K562 (cell line): ENCODE data around the gene ARID5B. TPM values are rescaled to one million over a fixed set of nuclear protein-coding genes. Genes with fewer than 3 reads are reported as not detected.

Source experiments
- ATAC-seq: fragments of 200-7000 bp; cut with Tn5 transposase; 3 replicates; pipeline ENCODE4 v1.9.1; 2020; ENCODE audit warnings: moderate library complexity
- BruUV-seq: library from RNA; stranded (reverse); fragments of 400-500 nt; replicated peaks from 2 replicates; lab custom pipeline; 2021; lab: Mats Ljungman, UMichigan
- CTCF ChIA-PET: fragments of 300-600 bp; formaldehyde crosslinking; extraction: SDS; loops from one replicate; lab custom pipeline; 2021; ENCODE audit warnings: low intra/inter-chr PET ratio; lab: Yijun Ruan, JAX
- POLR2A ChIA-PET: fragments of 300-600, 350-650 bp; sonication (Branson Sonifier 250); formaldehyde crosslinking; extraction: SDS; loops from one replicate; lab custom pipeline; 2021; ENCODE audit warnings: antibody characterized with exemption, inconsistent platforms; lab: Yijun Ruan, JAX
- DNase-seq, 4 experiments: peaks; one replicate each; pipeline versions ENCODE4 v3.0.0 to v3.0.0-alpha.2; 2011 to 2018; ENCODE audit warnings: low spot score in 3 of 4, mixed read lengths in 3 of 4; ENCODE audit errors: extremely low read depth in 1 of 4
- FAIRE-seq: peaks from 2 replicates; lab custom pipeline; 2011; peaks lifted over from hg19 to GRCh38; lab: Jason Lieb, UNC
- H2AFZ ChIP-seq: 2 replicates; pipeline ENCODE4 v1.6.0; 2011; ENCODE audit warnings: low read depth, low read length, control low read depth, inconsistent platforms
- H3K27ac ChIP-seq: fragments of 200-600 bp; 3 replicates; pipeline ENCODE4 v1.8.0; 2011; ENCODE audit warnings: low read depth, mild to moderate bottlenecking, control low read depth, inconsistent platforms, low read length, moderate library complexity, mixed read lengths; ENCODE audit errors: extremely low read depth
- H3K27me3 ChIP-seq, 2 experiments: fragments of 300-600 bp in 1 of 2; 2 replicates in 1 of 2; 3 replicates in 1 of 2; pipeline versions ENCODE4 v1.6.0 to v1.8.0; 2011; ENCODE audit warnings: inconsistent platforms in 2 of 2, low read length in 2 of 2, mild to moderate bottlenecking in 1 of 2, mixed read lengths in 1 of 2, moderate library complexity in 1 of 2; ENCODE audit not compliant: control insufficient read depth in 2 of 2, insufficient read depth in 2 of 2
- H3K36me3 ChIP-seq: fragments of 300-600 bp; 3 replicates; pipeline ENCODE4 v1.8.0; 2011; ENCODE audit warnings: mild to moderate bottlenecking, low read length, inconsistent platforms; ENCODE audit not compliant: control insufficient read depth, insufficient read depth
- H3K4me1 ChIP-seq, 2 experiments: fragments of 200-600 bp in 1 of 2; replicated peaks in 1 of 2; 2 replicates in 1 of 2; 3 replicates in 1 of 2; pipeline versions ENCODE4 v1.5.1 to v1.8.0; 2011; ENCODE audit warnings: inconsistent platforms in 2 of 2, low read length in 2 of 2, mild to moderate bottlenecking in 1 of 2, mixed read lengths in 1 of 2, moderate library complexity in 1 of 2; ENCODE audit not compliant: control insufficient read depth in 2 of 2, insufficient read depth in 2 of 2
- H3K4me2 ChIP-seq: 2 replicates; pipeline ENCODE4 v1.6.1; 2011; ENCODE audit warnings: low read length, control low read depth, inconsistent platforms, mixed read lengths; ENCODE audit not compliant: insufficient read depth
- H3K4me3 ChIP-seq: fragments of 200-600 bp; sonication (generic), shearing (Covaris generic); 2 replicates; pipeline ENCODE4 v1.5.1; 2016; ENCODE audit warnings: control low read depth, inconsistent platforms
- H3K79me2 ChIP-seq: fragments of 200-600 bp; 3 replicates; pipeline ENCODE4 v1.8.0; 2011; ENCODE audit warnings: low read length, inconsistent platforms; ENCODE audit not compliant: control insufficient read depth, insufficient read depth
- H3K9ac ChIP-seq, 2 experiments: 2 replicates each; pipeline versions ENCODE4 v1.6.0 to v1.6.1; 2011; ENCODE audit warnings: low read depth in 2 of 2, low read length in 2 of 2, control low read depth in 1 of 2, inconsistent platforms in 1 of 2, mild to moderate bottlenecking in 1 of 2, mixed read lengths in 1 of 2; ENCODE audit not compliant: insufficient read depth in 1 of 2
- H3K9me1 ChIP-seq: one replicate; pipeline ENCODE4 v1.6.0; 2011; ENCODE audit warnings: inconsistent platforms, mild to moderate bottlenecking, low read length, moderate library complexity; ENCODE audit not compliant: control insufficient read depth, insufficient read depth
- H3K9me3 ChIP-seq: replicated peaks from 2 replicates; pipeline ENCODE4 v1.5.1; 2011; ENCODE audit warnings: low read depth, low read length, inconsistent platforms; ENCODE audit not compliant: control insufficient read depth, insufficient read depth
- H4K20me1 ChIP-seq: replicated peaks from 2 replicates; pipeline ENCODE4 v1.6.1; 2011; ENCODE audit warnings: low read length, inconsistent platforms, mixed read lengths; ENCODE audit not compliant: control insufficient read depth, insufficient read depth
- CBX3 ChIP-seq, 2 experiments: IDR thresholded peaks; 1 replicate in 1 of 2; 2 replicates in 1 of 2; pipeline ENCODE4 v1.6.1; 2012; ENCODE audit warnings: inconsistent platforms in 2 of 2, low read length in 2 of 2, borderline replicate concordance in 1 of 2, control low read depth in 1 of 2
- DEAF1 ChIP-seq: fragments of 450-650 bp; formaldehyde crosslinking; IDR thresholded peaks from 2 replicates; pipeline ENCODE4 v1.4.0; 2020; ENCODE audit warnings: mild to moderate bottlenecking, moderate library complexity
- EZH2 ChIP-seq: IDR thresholded peaks from 2 replicates; pipeline ENCODE4 v1.6.1; 2012; ENCODE audit warnings: low read depth, mild to moderate bottlenecking, inconsistent platforms, low read length, borderline replicate concordance
- NR0B1 ChIP-seq: fragments of 450-650 bp; IDR thresholded peaks from one replicate; pipeline ENCODE4 v1.6.1; 2018; ENCODE audit warnings: mild to moderate bottlenecking, moderate library complexity; ENCODE audit not compliant: partially characterized antibody
- RB1 ChIP-seq: fragments of 450-650 bp; IDR thresholded peaks from 2 replicates; pipeline ENCODE4 v1.6.1; 2017; ENCODE audit warnings: low read depth, mild to moderate bottlenecking
- RBM15 ChIP-seq: fragments of 200-400 bp; formaldehyde crosslinking; IDR thresholded peaks from 2 replicates; pipeline ENCODE4 v1.6.1; 2018; ENCODE audit warnings: mild to moderate bottlenecking, low read length, moderate library complexity; ENCODE audit not compliant: insufficient read depth
- RFX7 ChIP-seq: fragments of 250-450 bp; sonication (Bioruptor Pico); IDR thresholded peaks from 2 replicates; pipeline ENCODE4 v1.5.1; 2021; ENCODE audit warnings: mild to moderate bottlenecking
- ZBTB2 ChIP-seq: fragments of 450-650 bp; IDR thresholded peaks from 2 replicates; pipeline ENCODE4 v1.6.1; 2016; ENCODE audit warnings: antibody characterized with exemption
- ZNF76 ChIP-seq: fragments of 250-450 bp; sonication (Bioruptor Pico); IDR thresholded peaks from 2 replicates; pipeline ENCODE4 v1.4.0; 2020; ENCODE audit warnings: mild to moderate bottlenecking, moderate library complexity, borderline replicate concordance
- ZNF785 ChIP-seq: fragments of 250-450 bp; sonication (Bioruptor Pico); IDR thresholded peaks from 2 replicates; pipeline ENCODE4 v1.4.0; 2020; ENCODE audit warnings: mild to moderate bottlenecking
- WGBS: fragments of 100-300 bp; shearing (Covaris generic); methylation state at CpG from one replicate; pipeline ENCODE4 v1.1.6; 2016; ENCODE audit warnings: low coverage, mixed read lengths; ENCODE audit not compliant: insufficient coverage; ENCODE audit errors: missing lambda C conversion rate; 5-methylcytosine and 5-hydroxymethylcytosine counted together
- in situ Hi-C: fragments of 300-500 bp; cut with MboI; formaldehyde crosslinking; loops from 4 replicates; pipeline ENCODE4 v1.15.0; 2018; ENCODE audit warnings: inconsistent platforms, mixed read lengths
- intact Hi-C: fragments of 100-400 bp; cut with micrococcal nuclease; formaldehyde crosslinking; loops from 2 replicates; pipeline ENCODE4 v1.14.2; 2022
- polyA plus RNA-seq, 8 experiments: library from polyadenylated mRNA; depleted of rRNA in 4 of 8; stranded (reverse) in 5 of 8; unstranded in 3 of 8; fragments of >200 nt; fragmentation: Nextera tagmentation in 2 of 8; fragmentation: Illumina TruSeq in 1 of 8; extraction: Ambion mirVana in 2 of 8; extraction: Trizol in 1 of 8; gene quantifications; 2 replicates each; pipeline versions ENCODE4 v1.2.1 to v1.2.3, GENCODE V29; 2011 to 2014; ENCODE audit warnings: inconsistent platforms in 1 of 8, missing spikeins in 1 of 8
- total RNA-seq, 7 experiments: library from RNA; depleted of rRNA in 6 of 7; stranded (reverse); fragments of >200 nt in 6 of 7; fragmentation: Illumina TruSeq in 2 of 7; extraction: Trizol in 2 of 7; gene quantifications; 2 replicates each; pipeline versions ENCODE4 v1.2.1 to v1.2.3, GENCODE V29; 2011 to 2021; ENCODE audit warnings: low replicate concordance in 1 of 7

The ARID5B gene
- total and polyA plus RNA-seq, 9 of the 15 experiments (the other 6 are each of a cell fraction or from before 2014, with no cell fraction given) = 0.48 to 1.6 (median 0.80) TPM

- no peak overlapping the region for H3K27ac ChIP-seq
- FAIRE-seq = no peak
- intact Hi-C loops (loop anchor here (5.0 kb wide), 1 partner anchor 146 kb away; no protein-coding TSS in a partner anchor), in situ Hi-C loops (no loop called here)
- CTCF ChIA-PET = interaction anchor here (1.2 kb wide), 1 partner anchor 147 kb away, joined by 5 read pairs; no protein-coding TSS in a partner anchor
- H3K27me3 ChIP-seq = no peaks in the 10 kb centered on the region
- H3K9ac ChIP-seq = no peak overlapping the region
- H3K4me2 ChIP-seq = no peak overlapping the region
- TF ChIP-seq EZH2 (no peak), RFX7 (CRISPR knock-in tag) (no peak), DEAF1 (no peak), ZNF76 (CRISPR knock-in tag) (no peak), NR0B1 (no peak), ZNF785 (CRISPR knock-in tag) (no peak), RBM15 (no peak), CBX3 (IDR thresholded peaks at IDR 0.05; ENCODE audit: borderline replicate concordance in 1 of 2, low read length in 2 of 2) (no peak), ZBTB2 (no peak), RB1 (no peak)
- H3K36me3 ChIP-seq = no peaks in the 10 kb centered on the region
- no TSS peak for BruUV-seq
- no peak for ATAC-seq
- no peak overlapping the region for H2AFZ ChIP-seq
- no peaks in the 10 kb centered on the region for H3K79me2 ChIP-seq
- DNase-seq = no peak
- no peaks in the 10 kb centered on the region for H3K9me1 ChIP-seq
- no peaks in the 10 kb centered on the region for H4K20me1 ChIP-seq
- H3K4me1 ChIP-seq = peaks cover 10 to 24% of the 10 kb centered on the region in 2 experiments
- POLR2A ChIA-PET = no interaction called here
- H3K4me3 ChIP-seq = no peak overlapping the region
- 32% methylated on average over 2 of the region's 2 CpGs for WGBS
- no peaks in the 10 kb centered on the region for H3K9me3 ChIP-seq
These were observed 3.1 kb upstream of the ARID5B start for GRCh38 chr10:61898435-61898778.
